Esophagus squamous epithelium (tissue), 4 donors: Measurements from ENCODE around the gene DYNLT3.

ENCODE experiments used
- CTCF ChIP-seq, 6 experiments: fragments of 450-650 bp in 4 of 6; fragments of 200-600 bp in 2 of 6; sonication (generic) in 2 of 6; IDR thresholded peaks; one replicate each; pipeline ENCODE4 v1.5.1; 2016 to 2019; ENCODE audit warnings: antibody characterized with exemption in 6 of 6, mild to moderate bottlenecking in 4 of 6, moderate library complexity in 4 of 6
- POLR2A ChIP-seq, 4 donors: fragments of 450-650 bp; IDR thresholded peaks; one replicate each; pipeline ENCODE4 v1.6.1; 2017; ENCODE audit warnings: antibody characterized with exemption in 4 of 4, mild to moderate bottlenecking in 4 of 4, moderate library complexity in 3 of 4

GRCh38 chrX:37847733-37848197 lies 394 bp upstream of the DYNLT3 start:
- TF ChIP-seq CTCF (IDR thresholded peaks at IDR 0.05) (peak in 1 of 6 experiments; percentile 5), POLR2A (IDR thresholded peaks at IDR 0.05) (no peak)
